Kidney (tissue), 14 donors: ENCODE data around the gene RTKN2. TPM values are rescaled to one million over a fixed set of nuclear protein-coding genes. Genes with fewer than 3 reads are reported as not detected.

Experiments
- DNase-seq, 5 donors: peaks; one replicate each; pipeline ENCODE4 v3.0.0-alpha.2; 2013 to 2020
- FAIRE-seq: peaks from 2 replicates; lab custom pipeline; 2012; peaks lifted over from hg19 to GRCh38; lab: Jason Lieb, UNC
- H3K27ac ChIP-seq, 2 donors: one replicate each; pipeline ENCODE4 v1.7.0; 2013; ENCODE audit warnings: low read depth in 2 of 2, low read length in 2 of 2, inconsistent platforms in 1 of 2
- H3K27me3 ChIP-seq: one replicate; pipeline ENCODE4 v1.7.1; 2013; ENCODE audit warnings: low read length, inconsistent platforms; ENCODE audit not compliant: control insufficient read depth, insufficient read depth
- H3K36me3 ChIP-seq, 3 donors: one replicate each; pipeline versions ENCODE4 v1.7.0 to v1.7.1; 2013; ENCODE audit warnings: low read length in 3 of 3, control low read depth in 1 of 3, inconsistent platforms in 1 of 3; ENCODE audit not compliant: insufficient read depth in 3 of 3, control insufficient read depth in 2 of 3
- H3K4me1 ChIP-seq, 3 donors: one replicate each; pipeline versions ENCODE4 v1.7.0 to v1.7.1; 2013; ENCODE audit warnings: low read length in 3 of 3, inconsistent platforms in 1 of 3, low read depth in 1 of 3; ENCODE audit not compliant: control insufficient read depth in 2 of 3, insufficient read depth in 2 of 3
- H3K4me3 ChIP-seq, 3 donors: one replicate each; pipeline versions ENCODE4 v1.7.0 to v1.8.1; 2013; ENCODE audit warnings: low read length in 3 of 3, control low read depth in 1 of 3, inconsistent platforms in 1 of 3
- H3K9ac ChIP-seq, 3 donors: one replicate each; pipeline versions ENCODE4 v1.7.0 to v1.7.1; 2013; ENCODE audit warnings: low read length in 3 of 3, control low read depth in 1 of 3, inconsistent platforms in 1 of 3
- H3K9me3 ChIP-seq, 3 donors: one replicate each; pipeline versions ENCODE4 v1.7.0 to v1.7.1; 2013; ENCODE audit warnings: low read length in 3 of 3, control low read depth in 1 of 3, inconsistent platforms in 1 of 3; ENCODE audit not compliant: control insufficient read depth in 2 of 3, insufficient read depth in 1 of 3
- intact Hi-C: fragments of 100-400 bp; cut with DNase I; formaldehyde crosslinking; loops from one replicate; pipeline ENCODE4 v1.11.1; 2022
- polyA plus RNA-seq: library from polyadenylated mRNA; stranded (reverse); fragments of 350-450 nt; fragmentation: Illumina TruSeq; extraction: RNeasy Lipid Tissue Mini Kit (QIAGEN cat#74804); gene quantifications from one replicate; pipeline ENCODE4 v1.2.3, GENCODE V29; 2014; ENCODE audit warnings: low read depth, low replicate concordance; ENCODE audit not compliant: insufficient read depth
- total RNA-seq: library from RNA; stranded (reverse); fragmentation: NEBNext Ultra II Directional; extraction: Animal tissue kit (Norgen Biotek cat#: 25700); gene quantifications from one replicate; pipeline ENCODE4 v1.2.1, GENCODE V29; 2021
- TF ChIP-seq, protein P1 (sequence below): IDR thresholded peaks from 3 replicates; pipeline ENCODE4 v1.5.1; 2012; ENCODE audit warnings: mild to moderate bottlenecking, moderate library complexity, borderline replicate concordance; ENCODE audit not compliant: insufficient read depth; ENCODE audit errors: extremely low read depth
- donor health status: control.
- donor health status: control.
- donor health status: control.
- donor health status: control.
- donor health status: control.
- donor health status: DM: yes; HTN: yes; CAD: no.
- donor health status: Normal renal cell carcinoma (clear cell type).

The RTKN2 gene
- total and polyA plus RNA-seq, 2 donors from 2014 or later = 0.24 to 1.6 TPM

- no peaks in the 10 kb centered on the region for H3K9me3 ChIP-seq
- H3K9ac ChIP-seq = no peak overlapping the region
- TF ChIP-seq, protein P1, sequence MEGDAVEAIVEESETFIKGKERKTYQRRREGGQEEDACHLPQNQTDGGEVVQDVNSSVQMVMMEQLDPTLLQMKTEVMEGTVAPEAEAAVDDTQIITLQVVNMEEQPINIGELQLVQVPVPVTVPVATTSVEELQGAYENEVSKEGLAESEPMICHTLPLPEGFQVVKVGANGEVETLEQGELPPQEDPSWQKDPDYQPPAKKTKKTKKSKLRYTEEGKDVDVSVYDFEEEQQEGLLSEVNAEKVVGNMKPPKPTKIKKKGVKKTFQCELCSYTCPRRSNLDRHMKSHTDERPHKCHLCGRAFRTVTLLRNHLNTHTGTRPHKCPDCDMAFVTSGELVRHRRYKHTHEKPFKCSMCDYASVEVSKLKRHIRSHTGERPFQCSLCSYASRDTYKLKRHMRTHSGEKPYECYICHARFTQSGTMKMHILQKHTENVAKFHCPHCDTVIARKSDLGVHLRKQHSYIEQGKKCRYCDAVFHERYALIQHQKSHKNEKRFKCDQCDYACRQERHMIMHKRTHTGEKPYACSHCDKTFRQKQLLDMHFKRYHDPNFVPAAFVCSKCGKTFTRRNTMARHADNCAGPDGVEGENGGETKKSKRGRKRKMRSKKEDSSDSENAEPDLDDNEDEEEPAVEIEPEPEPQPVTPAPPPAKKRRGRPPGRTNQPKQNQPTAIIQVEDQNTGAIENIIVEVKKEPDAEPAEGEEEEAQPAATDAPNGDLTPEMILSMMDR = no peak
- DNase-seq (no peak), FAIRE-seq (no peak)
- H3K4me1 ChIP-seq = no peaks in the 10 kb centered on the region
- no peak overlapping the region for H3K27ac ChIP-seq
- H3K36me3 ChIP-seq = no peaks in the 10 kb centered on the region
- H3K4me3 ChIP-seq = no peak overlapping the region
- intact Hi-C loops = no loop called here
- H3K27me3 ChIP-seq = no peaks in the 10 kb centered on the region
These were observed 135.0 kb downstream of the RTKN2 start for GRCh38 chr10:62133618-62134017.

Other genes with a start within 250 kb of the RTKN2 start
- 1.0 TPM for gene ZNF365, start 105.5 kb upstream of the RTKN2 start, total RNA-seq
- 0.54 TPM for gene ZNF365, start 105.5 kb upstream of the RTKN2 start, polyA plus RNA-seq